NCI-H345 treated with DMSO at 0.1 percent for 48 hours (cell line): Measurements from ENCODE around the gene OR4D9.

Experiments used
- DNase-seq: peaks from one replicate; lab custom pipeline; 2025; ENCODE audit not compliant: unreplicated experiment; lab: John Stamatoyannopoulos, UW

OR4D9 gene

DNA sequence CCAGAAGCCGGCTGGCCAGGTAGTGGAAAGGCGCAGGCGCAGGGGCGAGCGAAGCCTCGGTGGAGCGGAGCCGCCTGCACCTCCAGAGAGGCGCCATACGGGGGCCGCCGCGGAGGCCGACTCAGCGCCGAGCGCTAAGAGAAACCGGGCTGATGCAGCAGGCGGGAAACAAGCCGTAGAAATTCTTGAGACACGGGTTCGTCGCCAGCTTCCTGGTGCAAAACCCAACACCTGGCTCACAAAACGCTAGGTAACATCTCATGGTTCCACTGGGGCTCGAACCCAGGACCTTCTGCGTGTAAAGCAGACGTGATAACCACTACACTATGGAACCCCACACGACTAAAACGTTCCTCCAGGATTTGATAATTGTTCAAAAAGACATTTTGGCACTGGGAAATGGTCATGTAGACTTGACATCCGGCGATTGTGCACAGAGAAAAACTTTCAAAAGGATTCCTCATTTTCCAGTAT, 39.1 kb downstream of the OR4D9 start:
- peak; percentile 86 for DNase-seq

DNA sequence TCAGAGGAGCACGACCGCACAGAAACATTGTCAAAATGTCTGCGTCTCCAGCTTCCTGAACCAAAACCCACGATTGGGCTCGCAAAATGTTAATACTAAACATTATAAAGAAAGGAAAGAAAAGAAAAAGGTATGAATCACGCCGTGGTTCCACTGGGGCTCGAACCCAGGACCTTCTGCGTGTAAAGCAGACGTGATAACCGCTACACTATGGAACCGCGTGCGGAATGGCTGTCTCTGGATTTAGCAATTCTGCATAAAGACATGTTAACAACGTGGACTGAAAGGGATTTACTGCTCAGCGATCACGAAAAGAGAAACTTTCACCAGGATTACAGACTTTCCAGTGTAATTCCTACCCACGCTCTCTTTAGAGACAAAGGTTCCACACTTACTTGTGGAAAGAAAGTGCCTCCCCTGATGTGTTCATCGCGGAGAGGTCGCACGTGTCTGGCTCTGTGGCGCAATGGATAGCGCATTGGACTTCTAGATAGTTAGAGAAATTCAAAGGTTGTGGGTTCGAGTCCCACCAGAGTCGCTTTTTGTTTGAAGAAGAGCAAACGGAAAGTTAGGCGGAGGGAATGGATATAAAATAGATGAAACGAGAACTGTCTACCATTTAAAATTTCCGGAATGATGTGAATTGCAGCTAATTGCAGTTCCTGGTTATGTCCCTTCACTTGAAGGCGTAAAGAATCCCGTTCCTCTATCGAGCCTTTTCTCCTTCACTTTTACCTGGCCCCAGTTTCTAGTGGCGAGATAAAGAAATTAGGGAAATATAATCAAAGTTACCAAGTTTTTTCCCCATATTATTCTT, 39.7 kb downstream of the OR4D9 start:
- peak; percentile 79 for DNase-seq

DNA sequence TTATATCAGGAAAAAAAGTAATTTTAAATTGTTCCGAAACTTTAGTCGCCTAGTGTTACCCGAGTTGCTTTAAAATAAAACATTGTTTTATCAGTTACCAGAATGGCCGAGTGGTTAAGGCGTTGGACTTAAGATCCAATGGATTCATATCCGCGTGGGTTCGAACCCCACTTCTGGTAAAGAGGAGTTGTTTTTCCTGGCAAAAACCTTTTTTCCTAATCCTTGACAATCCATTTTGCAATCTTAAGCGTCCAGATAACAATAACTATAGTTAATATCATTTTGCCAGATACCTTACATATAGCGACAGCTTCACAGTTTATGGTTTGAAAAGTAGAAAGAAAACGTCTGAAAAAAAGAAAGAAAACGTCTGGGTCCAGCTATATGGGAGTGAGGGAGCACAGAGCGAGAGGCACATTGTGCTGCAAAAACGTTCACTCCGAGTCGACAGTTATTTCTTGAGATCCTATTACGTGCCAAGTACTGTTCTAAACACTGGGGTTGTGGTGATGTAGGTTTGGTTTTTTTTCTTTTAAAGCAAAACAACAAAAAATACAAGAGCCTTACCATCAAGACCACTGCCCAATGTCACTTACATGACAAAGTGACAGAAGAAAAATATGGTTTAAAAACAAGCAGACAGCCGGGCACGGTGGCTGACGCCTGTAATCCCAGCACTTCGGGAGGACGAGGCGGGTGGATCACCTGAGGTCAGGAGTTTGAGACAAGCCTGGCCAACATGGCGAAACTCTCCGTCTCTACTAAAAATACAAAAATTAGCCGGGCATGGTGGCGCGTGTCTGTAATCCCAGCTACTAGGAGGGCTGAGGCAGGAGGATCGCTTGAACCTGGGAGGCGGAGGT, 40.6 kb downstream of the OR4D9 start:
- no peak for DNase-seq

DNA sequence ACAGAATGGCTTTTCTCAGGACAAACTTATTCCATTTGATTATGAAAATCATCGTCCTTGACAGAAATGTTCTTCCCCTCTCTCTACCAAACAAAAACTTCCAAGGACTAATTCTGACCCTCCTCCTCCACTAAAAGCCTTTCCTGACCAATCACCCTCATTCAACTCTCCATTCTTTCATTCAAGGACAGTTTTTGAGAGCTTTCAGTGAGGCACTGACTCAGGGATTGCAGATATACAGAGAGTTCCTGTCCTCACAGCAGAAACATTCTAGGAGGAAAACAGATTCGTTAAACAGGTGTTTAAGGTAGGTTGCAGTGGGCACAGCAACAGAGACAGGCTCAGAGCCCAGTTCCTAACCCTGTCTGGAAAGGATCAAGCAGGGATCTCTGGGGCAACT, 41.5 kb downstream of the OR4D9 start:
- DNase-seq: no peak

DNA sequence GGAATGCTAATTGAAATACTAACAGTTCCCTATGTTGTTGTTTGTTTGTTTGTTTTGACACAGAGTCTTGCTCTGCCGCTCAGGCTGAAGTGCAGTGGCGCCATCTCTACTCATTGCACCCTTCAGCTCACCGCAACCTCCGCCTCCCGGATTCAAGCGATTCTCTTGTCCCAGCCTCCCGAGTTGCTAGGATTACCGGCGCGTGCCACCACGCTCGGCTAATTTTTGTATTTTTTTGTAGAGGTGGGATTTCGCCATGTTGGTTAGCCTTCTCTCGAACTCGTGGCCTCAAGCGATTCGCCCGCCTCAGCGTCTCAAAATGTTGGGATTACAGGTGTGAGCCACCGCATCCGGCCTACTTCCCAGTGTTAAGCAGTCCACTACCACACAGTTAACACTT, 42.0 kb downstream of the OR4D9 start:
- no peak for DNase-seq

DNA sequence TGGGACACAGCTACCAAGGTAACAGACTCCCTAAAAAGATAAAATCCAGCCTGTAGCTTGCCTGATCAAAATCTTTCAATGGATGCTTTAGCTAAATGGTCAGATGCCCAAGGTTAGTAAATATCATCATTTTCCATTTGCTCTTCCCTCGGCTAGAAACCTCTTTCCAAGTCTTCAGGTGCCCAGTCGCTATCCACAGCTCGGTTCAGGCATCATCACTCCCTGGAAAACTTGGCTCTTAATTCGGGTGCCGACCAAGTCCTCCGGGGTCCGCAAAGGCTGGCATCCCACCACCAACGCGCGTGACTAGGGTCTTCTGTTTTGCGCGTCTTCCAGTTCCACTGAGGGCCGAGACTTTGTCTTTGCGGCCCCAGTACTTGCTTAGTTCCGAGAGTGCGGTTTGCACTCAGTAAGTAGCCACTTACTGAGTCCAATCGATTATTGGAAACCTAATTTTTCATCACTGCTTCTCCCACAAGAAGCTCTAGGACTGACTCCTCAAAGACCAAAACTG, 44.3 kb downstream of the OR4D9 start:
- no peak for DNase-seq

DNA sequence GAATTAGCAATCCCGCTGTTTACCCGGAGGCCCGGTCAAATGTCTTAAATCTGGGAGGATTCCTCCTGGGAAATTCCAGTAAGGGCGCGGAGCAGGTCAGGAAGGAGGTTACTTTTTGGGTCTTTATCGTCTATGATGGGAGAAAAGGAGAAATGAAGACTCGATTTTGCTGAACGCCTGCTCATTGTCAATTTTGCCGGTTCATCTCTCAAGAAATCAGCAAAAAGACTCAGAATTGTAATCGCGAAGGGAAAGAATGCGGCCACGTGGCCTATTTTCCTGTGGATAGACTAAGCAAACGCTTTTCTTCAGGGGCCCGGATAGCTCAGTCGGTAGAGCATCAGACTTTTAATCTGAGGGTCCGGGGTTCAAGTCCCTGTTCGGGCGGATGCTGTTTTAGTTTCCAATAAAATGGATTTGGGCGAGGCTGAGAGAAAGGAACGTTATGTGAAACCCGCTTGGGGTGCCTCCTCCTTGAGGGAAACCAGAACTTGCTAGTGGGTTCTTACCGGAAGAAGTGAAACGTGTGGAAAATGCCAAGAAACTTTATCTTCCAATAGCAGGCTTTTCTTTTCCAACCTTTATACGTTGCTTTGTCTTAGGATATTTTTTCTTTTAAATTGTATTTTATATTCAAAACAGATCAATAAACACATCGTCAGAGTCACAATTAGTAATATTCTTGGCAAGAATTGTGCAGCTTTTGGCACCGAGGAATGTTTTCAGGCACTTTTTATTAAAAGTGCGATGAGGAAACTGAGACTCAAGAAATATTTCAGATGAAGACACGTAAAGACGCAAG, 45.0 kb downstream of the OR4D9 start:
- peak; percentile 12 for DNase-seq

DNA sequence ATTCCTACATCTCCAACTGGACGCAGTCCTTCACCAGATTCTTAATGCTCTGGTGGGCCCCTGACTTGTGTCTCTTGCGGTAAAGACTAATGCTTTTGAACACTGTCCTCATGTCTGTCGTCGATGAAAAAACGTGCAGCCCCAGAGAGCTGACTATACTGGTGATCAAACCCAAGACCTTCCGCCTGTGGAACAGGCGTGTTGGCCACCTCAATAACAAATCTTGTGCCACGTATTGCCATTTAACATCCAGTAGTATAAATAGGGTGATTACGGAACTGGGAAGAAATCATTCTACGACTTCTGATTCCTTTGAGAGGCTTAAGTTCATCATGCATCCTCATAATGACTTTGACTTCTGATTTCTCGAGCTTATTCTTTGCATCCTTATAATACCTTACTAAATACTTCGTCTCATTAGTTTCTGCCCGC, 45.6 kb downstream of the OR4D9 start:
- no peak for DNase-seq

DNA sequence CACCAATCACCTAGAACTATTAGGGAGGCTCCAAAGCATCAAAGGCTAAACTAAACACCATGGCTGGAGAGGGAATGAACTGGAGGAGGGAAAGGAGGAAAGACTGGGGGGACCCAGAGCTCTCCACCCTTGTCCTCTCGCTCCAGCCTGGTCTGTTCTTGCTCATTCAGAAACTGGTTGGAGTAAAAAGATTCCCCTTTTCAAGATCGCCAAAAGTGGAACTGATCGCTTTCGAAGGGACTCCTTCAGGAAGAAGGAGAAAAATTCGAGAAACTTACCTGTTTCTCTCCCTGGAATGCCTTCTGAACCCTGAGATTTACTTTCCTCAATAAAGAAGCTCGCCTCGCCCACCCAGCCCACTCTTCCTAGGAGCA, 46.9 kb downstream of the OR4D9 start:
- no peak for DNase-seq

DNA sequence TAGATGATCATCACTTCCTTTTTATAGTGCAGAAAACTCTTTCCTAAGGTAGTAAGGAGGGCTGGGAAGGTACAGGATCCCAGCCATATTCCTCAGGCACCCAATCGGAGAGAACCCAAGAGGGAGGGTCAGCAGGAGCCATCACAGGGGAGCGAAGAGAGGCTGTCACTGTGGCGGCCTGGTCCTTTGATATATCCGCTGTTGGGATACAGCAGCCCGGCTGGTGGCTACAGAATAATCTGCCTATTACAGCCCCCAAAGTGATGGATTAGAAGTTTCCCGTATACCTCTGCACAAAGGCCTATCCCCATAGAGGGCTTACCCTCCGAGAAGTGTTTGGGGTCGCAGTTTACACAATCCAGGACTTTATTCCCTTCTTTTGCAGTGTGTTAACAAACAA, 48.5 kb downstream of the OR4D9 start:
- no peak for DNase-seq

DNA sequence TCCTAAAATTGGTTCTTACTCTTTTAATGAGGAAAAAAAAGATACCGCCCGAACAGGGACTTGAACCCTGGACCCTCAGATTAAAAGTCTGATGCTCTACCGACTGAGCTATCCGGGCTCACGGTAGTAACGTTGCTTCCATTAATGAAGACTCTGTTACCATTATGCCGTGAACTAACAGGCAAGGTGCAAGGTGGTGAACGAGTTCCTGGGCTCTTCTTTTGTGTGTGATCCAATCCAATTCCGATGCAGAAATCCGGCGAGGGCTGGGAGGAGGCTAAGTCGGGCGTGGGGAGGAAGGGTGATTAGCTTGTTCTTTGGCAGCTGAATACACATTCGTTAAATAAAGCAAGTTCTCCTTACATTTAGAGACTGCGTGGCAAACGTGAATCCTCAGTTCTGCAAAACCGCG, 49.0 kb downstream of the OR4D9 start:
- peak; percentile 59 for DNase-seq

DNA sequence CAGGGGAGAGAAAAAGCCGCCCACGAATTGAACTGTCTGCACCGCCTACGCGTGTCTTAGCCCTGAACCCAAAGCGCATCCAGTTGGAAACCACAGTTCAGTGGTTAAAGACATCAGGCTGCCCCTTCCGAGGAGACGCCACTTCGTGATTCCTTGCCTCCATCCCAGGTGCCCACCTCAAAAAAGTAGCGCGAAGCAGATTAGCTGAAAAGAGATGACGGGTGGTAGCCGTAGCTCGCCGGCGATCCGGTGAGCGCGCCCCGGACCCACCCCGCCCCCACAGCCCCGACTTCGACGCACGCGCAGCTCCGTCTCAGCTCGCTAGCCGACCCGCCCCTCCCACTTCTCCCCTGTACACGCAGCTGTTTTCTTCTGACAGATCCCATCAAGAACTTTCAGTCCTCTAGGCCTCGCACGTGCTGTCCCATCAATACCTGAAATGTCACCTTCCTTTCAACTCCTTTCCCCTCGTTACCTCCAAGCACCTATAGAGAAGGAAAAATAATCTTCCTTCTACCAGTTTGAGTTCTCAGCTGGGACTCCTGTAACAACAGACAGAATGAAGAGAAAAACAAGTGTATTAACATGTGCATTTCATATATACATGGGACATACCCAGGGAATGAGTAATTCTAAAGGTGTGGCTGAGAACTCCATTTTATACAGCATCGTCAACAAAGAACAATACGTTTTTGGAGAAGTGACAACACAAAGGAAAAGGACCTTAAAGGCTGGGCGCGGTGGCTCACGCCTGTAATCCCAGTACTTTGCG, 49.5 kb downstream of the OR4D9 start:
- DNase-seq: peak; percentile 59

DNA sequence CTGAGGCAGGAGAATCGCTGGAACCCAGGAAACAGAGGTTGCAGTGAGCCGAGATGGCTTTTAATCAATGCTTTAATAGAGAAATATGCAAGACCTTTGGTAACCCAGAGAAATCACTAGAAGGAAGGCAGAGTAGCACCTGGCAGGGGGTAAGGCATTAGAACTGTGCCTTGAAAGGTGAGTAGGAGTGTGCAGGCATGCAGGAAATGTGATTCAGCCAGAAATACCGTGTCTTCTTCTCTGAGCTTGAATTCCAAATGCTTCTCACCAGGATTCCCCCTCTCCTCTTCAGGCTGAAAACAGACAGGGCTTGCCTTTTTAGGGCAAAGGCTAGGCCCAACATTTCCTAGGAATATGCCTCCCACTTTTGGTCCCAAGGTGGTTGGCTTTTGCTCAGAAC, 51.0 kb downstream of the OR4D9 start:
- no peak for DNase-seq
